NT2/D1 (cell line): ENCODE results near the gene PPM1K.
"Not testable (repeated sequence)": the region's sequence is repeated elsewhere in the genome, so short reads cannot be mapped to it uniquely, and the experiment has no call there.

Experiments used
- DNase-seq: peaks from one replicate; pipeline ENCODE4 v3.0.0-alpha.2; 2011; ENCODE audit warnings: low read depth, low spot score
- H3K27me3 ChIP-seq: 2 replicates; pipeline ENCODE4 v1.6.0; 2011; ENCODE audit warnings: mild to moderate bottlenecking; ENCODE audit not compliant: insufficient read length, insufficient read depth
- H3K36me3 ChIP-seq: 2 replicates; pipeline ENCODE4 v1.6.1; 2011; ENCODE audit warnings: mild to moderate bottlenecking, low read length, mixed read lengths; ENCODE audit not compliant: insufficient read depth, insufficient read length
- H3K4me1 ChIP-seq: 2 replicates; pipeline ENCODE4 v1.5.1; 2011; ENCODE audit not compliant: insufficient read depth, insufficient read length
- H3K4me3 ChIP-seq: 2 replicates; pipeline ENCODE4 v1.5.1; 2011; ENCODE audit warnings: low read depth; ENCODE audit not compliant: insufficient read length
- H3K9ac ChIP-seq: 2 replicates; pipeline ENCODE4 v1.6.0; 2011; ENCODE audit warnings: low read depth; ENCODE audit not compliant: insufficient read length
- H3K9me3 ChIP-seq: 2 replicates; pipeline ENCODE4 v1.5.1; 2011; ENCODE audit warnings: mild to moderate bottlenecking, low read length; ENCODE audit not compliant: insufficient read depth
- SUZ12 ChIP-seq: IDR thresholded peaks from 2 replicates; pipeline ENCODE4 v1.6.1; 2011; ENCODE audit not compliant: insufficient read length, insufficient read depth; ENCODE audit errors: extremely low read depth
- YY1 ChIP-seq: IDR thresholded peaks from 2 replicates; pipeline ENCODE4 v1.6.1; 2011; ENCODE audit not compliant: insufficient read length, insufficient read depth
- ZNF274 ChIP-seq: IDR thresholded peaks from 2 replicates; pipeline ENCODE4 v1.6.1; 2011; ENCODE audit warnings: mild to moderate bottlenecking, low read depth, low read length

PPM1K gene

DNA sequence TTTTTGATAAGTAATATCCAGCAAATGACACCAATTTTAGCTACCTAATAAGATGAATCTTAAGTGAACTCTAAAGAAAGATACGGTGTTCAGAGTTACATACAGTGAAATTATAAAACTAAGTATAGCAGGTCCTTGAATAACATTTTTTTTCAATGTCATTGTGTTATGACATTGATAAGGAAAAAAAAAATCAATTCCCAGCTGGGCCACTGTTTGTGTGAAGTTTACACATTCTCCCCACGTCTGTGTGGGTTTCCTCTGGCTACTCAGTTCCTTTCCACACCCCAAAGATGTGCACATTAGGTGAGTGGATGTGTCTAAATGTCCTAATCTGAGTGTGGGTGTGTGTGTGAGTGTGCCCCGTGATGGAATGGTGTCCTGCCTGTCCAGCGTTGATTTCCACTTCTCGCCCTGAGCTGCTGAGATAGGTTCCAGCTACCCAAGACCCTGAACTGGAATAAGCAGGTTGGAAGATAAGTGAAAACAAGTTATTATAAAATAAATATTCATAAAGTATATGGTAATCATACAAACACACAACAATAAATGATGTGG, 31.2 kb upstream of the PPM1K start:
- no peaks in the 10 kb centered on the region for H3K4me1 ChIP-seq
- TF ChIP-seq ZNF274 (no peak), SUZ12 (no peak), YY1 (no peak)
- H3K27me3 ChIP-seq = no peaks in the 10 kb centered on the region
- peaks cover 13% of the 10 kb centered on the region for H3K9me3 ChIP-seq
- no peak for DNase-seq
- H3K9ac ChIP-seq = no peak overlapping the region
- H3K36me3 ChIP-seq = no peaks in the 10 kb centered on the region
- H3K4me3 ChIP-seq = no peak overlapping the region

DNA sequence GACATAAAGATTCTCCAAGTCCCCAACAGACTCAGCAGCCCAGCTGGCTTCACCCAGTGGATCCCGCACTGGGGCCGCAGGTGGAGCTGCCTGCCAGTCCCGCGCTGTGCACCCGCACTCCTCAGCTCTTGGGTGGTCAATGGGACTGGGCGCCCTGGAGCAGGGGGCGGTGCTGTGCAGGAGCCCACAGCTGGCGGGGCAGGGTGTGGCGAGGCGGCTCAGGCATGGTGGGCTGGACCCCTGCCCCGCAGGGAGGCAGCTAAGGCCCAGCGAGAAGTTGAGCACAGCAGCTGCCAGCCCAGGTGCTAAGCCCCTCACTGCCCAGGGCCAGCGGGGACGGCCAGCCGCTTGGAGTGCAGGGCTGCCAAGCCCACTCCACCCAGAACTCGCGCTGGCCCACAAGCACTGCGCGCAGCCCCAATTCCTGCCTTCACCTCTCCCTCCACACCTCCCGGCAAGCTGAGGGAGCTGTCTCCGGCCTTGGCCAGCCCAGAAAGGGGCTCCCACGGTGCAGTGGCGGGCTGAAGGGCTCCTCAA, 28.8 kb upstream of the PPM1K start:
- not testable (repeated sequence) for H3K4me1 ChIP-seq

DNA sequence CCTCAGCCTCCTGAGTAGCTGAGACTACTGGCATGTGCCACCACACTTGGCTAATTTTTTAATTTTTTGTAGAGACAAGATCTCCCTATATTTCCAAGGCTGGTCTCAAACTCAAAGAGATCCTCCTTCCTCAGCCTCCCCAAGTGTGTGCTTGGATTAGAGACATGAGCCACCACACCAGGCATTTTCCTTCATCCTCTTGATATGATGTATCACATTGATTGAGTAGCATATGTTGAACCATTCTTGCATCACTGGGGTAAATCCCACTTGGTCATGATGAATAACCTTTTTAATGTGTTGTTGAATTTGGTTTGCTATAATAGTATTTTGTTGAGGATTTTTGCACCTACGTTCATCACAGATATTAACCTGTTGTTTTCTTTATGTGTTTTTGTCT, 24.2 kb upstream of the PPM1K start:
- no peaks in the 10 kb centered on the region for H3K4me1 ChIP-seq
- H3K4me3 ChIP-seq = no peak overlapping the region
- no peaks in the 10 kb centered on the region for H3K27me3 ChIP-seq
- no peak for DNase-seq
- TF ChIP-seq YY1 (no peak), ZNF274 (no peak), SUZ12 (no peak)
- H3K9ac ChIP-seq = no peak overlapping the region
- H3K36me3 ChIP-seq = no peaks in the 10 kb centered on the region
- peaks cover 5% of the 10 kb centered on the region; the same call in 1 of the 2 replicates for H3K9me3 ChIP-seq

More for the DNA sequence above, 28.8 kb upstream of the PPM1K start:
- not testable (repeated sequence) for H3K4me3 ChIP-seq, H3K27me3 ChIP-seq, H3K9ac ChIP-seq, H3K36me3 ChIP-seq, DNase-seq
- H3K9me3 ChIP-seq = peaks cover 13% of the 10 kb centered on the region

DNA sequence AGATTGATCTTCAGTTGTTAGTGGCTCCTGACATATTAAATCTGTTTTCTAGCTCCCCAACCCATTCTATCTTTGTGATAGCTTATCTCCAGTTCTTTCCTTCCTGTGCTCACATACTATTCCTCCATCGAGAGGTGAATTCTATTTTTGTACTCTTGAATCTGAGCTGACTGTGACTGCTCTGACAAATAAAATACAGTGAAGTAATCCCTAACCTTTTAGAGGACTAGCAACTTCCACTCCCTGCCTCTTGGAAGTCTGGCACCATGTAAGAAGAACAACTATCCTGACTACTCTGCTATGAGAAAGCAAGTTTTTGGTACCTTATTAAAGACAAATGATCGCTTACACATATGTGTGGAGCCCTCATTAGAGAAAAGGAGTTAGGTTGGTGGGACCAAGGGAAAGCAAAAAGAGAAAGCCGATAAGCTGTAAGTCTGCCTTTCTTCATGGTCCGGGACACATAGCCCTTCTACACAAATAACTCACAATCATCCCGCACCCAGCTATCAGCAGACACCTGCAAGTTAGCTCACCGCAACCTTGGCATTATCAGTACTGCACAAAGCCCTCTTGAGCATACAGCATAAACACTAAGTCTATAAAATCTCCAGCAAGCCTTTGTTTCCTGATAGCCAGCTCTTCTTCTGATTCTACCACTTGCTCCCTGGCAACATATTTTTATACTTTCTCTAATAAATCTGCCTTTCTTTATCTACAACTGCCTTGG, 13.5 kb upstream of the PPM1K start:
- Histone ChIP-seq H3K36me3 (no peaks in the 10 kb centered on the region), H3K9me3 (no peaks in the 10 kb centered on the region), H3K9ac (no peak overlapping the region), H3K4me1 (no peaks in the 10 kb centered on the region), H3K4me3 (no peak overlapping the region), H3K27me3 (no peaks in the 10 kb centered on the region)
- no peak for DNase-seq
- TF ChIP-seq SUZ12 (no peak), ZNF274 (no peak), YY1 (no peak)

DNA sequence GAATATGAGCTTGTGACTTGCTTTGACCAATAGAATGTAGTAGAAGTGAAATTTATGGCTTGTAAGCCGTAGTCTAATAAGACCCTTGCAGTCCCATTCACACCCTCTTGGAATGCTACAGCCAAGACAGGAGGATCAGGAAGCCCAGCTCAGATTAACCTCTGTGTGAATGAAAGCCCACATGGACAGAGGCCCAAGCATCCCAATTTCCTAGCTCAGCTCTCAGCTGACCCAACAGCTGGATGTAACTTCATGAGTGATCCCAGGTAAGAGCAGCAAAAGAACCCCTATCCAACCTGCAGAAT, 12.8 kb upstream of the PPM1K start:
- Histone ChIP-seq H3K4me3 (no peak overlapping the region), H3K4me1 (no peaks in the 10 kb centered on the region), H3K9ac (no peak overlapping the region), H3K9me3 (no peaks in the 10 kb centered on the region), H3K36me3 (no peaks in the 10 kb centered on the region), H3K27me3 (no peaks in the 10 kb centered on the region)
- TF ChIP-seq SUZ12 (no peak), YY1 (no peak), ZNF274 (no peak)
- DNase-seq = no peak

DNA sequence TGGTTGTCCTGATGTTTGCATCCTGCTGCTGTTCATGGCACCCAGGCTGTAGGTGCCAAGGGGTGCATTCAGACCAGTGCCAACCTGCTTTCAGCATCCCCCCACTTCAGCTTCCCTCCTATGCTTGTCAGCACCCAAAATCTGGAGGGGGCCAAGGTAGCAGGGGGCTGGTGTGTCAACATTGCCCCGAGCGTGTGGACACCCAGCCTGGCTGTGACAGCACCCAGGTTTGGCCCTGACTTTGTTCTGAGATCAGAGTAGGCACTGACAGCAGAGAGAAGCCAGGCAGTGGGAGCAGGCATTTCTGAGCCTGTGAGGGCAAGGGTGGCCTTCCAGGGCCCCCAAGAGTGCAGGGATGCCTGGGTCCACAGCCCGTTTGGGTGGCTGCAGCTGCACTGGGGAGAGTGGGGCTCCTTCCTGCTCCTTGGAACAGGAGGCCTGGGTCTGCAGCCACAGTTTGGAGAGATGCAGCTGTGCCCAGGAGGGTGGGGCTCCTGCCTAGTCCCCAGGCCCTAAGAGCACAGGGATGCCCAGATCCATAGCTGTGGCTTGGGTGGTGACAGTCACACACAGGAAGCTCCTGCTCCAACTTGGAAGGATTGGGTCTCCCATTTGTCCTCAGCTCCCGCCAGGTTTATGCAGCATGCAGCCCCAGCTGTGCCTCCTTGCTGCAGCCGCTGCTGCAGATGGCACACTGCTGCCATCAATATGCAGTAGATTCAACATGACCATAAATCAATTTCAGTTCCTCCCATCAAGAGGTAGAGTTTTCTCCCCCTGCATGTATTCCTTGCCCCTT, 12.3 kb upstream of the PPM1K start:
- Histone ChIP-seq H3K4me3 (no peak overlapping the region), H3K36me3 (no peaks in the 10 kb centered on the region), H3K9me3 (no peaks in the 10 kb centered on the region), H3K27me3 (no peaks in the 10 kb centered on the region), H3K9ac (no peak overlapping the region), H3K4me1 (no peaks in the 10 kb centered on the region)
- DNase-seq = no peak
- no peak for TF ChIP-seq ZNF274
- no peak for TF ChIP-seq YY1
- no peak for TF ChIP-seq SUZ12

DNA sequence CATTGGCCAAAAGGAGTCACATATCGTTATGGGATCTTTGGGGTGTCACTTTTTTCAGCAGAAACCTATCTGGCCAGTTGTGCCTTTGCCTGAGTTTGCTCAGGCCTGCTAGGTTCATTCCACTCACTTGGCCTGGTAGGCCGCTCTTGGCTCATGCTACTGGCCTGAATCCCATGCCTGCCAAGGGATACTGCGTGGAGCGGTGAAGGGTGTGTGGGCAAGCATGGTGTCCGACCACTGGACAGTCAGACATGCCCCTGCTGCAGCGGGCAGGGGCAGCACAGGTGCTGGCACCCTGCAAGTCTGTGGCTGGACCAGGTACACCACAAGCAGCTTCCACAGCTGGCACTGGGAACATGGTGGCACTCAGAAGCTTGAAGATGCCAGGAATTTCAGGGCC, 11.3 kb upstream of the PPM1K start:
- no peak for DNase-seq
- TF ChIP-seq SUZ12 (no peak), YY1 (no peak), ZNF274 (no peak)
- no peak overlapping the region for H3K4me3 ChIP-seq
- H3K9me3 ChIP-seq = no peaks in the 10 kb centered on the region
- H3K4me1 ChIP-seq = no peaks in the 10 kb centered on the region
- no peaks in the 10 kb centered on the region for H3K36me3 ChIP-seq
- H3K27me3 ChIP-seq = no peaks in the 10 kb centered on the region
- no peak overlapping the region for H3K9ac ChIP-seq
